T-helper 2 cell treated with Interferon-gamma antibody and Interleukin-4, amounts not matched to agents 5 μg/mL and 100 μg/mL, for 36 hours (primary cell): ENCODE data around the gene SLC6A13.

Experiments
- DNase-seq: peaks from one replicate; pipeline ENCODE4 v3.0.0; 2021; ENCODE audit warnings: low spot score
- H3K27ac Mint-ChIP-seq: one replicate; pipeline ENCODE4 v1.8.0; 2021; ENCODE audit warnings: mild to moderate bottlenecking, mixed read lengths
- H3K27me3 Mint-ChIP-seq: one replicate; pipeline ENCODE4 v1.8.0; 2021; ENCODE audit warnings: low read depth, mixed read lengths
- H3K36me3 Mint-ChIP-seq: one replicate; pipeline ENCODE4 v1.8.0; 2021; ENCODE audit warnings: low read depth, mixed read lengths
- H3K4me1 Mint-ChIP-seq: one replicate; pipeline ENCODE4 v1.8.0; 2021; ENCODE audit warnings: low read depth, mixed read lengths
- H3K4me3 Mint-ChIP-seq: one replicate; pipeline ENCODE4 v1.8.0; 2022; ENCODE audit warnings: mild to moderate bottlenecking, moderate library complexity, mixed read lengths
- H3K9me3 Mint-ChIP-seq: one replicate; pipeline ENCODE4 v1.8.0; 2021; ENCODE audit warnings: mixed read lengths

Gene SLC6A13

DNA sequence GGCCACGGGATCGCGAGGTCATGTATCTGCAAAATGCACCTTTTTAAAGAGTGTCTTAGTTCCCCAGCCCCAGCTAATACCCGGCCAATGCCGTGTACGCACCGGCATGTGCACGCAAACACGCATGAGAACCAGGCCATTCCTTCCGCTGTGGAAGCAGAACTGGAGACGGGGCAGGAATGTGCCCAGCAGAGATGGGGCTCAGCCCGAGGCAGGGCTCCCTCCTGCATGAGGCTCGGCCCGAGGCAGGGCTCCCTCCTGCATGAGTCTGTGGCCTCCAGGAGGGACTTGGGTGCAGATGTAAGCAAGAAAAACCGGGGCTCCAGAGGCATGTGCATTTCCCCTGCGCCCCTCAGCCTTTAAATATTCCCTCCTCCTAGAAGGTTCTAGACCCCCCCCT lies 86.9 kb downstream of the SLC6A13 start:
- Mint-ChIP-seq H3K4me1 (peaks cover 7% of the 10 kb centered on the region), H3K27me3 (no peaks in the 10 kb centered on the region), H3K27ac (no peak overlapping the region)

DNA sequence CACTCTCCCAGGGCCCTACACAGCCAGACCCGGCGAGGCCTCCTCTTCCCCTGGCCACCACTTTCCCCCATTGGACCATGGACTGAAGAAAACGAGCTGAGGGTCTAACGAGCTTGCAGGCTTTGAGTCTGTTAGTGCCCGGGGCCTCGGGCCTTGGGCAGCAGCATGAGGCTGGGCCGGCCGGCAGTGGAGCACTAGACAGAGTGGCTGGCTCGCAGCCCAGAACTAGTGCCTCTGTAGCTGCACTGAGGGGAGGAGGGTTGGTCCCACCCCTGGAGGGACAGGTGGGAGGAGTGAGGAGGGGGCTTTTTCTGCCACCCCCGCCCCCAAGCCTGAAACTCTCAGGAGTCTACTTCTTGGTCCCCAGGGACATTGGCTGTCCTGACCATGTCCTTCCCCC lies 87.4 kb downstream of the SLC6A13 start:
- peaks cover 4% of the 10 kb centered on the region for H3K4me1 Mint-ChIP-seq
- no peaks in the 10 kb centered on the region for H3K36me3 Mint-ChIP-seq
- no peak for DNase-seq
- no peaks in the 10 kb centered on the region for H3K9me3 Mint-ChIP-seq
- no peak overlapping the region for H3K4me3 Mint-ChIP-seq
- H3K27ac Mint-ChIP-seq: no peak overlapping the region
- no peaks in the 10 kb centered on the region for H3K27me3 Mint-ChIP-seq

More for the DNA sequence above, 86.9 kb downstream of the SLC6A13 start:
- Mint-ChIP-seq H3K9me3 (no peaks in the 10 kb centered on the region), H3K36me3 (no peaks in the 10 kb centered on the region), H3K4me3 (no peak overlapping the region)
- DNase-seq: no peak

GRCh38 chr12:174596-174995 lies 88.0 kb downstream of the SLC6A13 start:
- H3K36me3 Mint-ChIP-seq: no peaks in the 10 kb centered on the region
- H3K27ac Mint-ChIP-seq: no peak overlapping the region
- peaks cover under 1% of the 10 kb centered on the region for H3K27me3 Mint-ChIP-seq
- peaks cover 2% of the 10 kb centered on the region for H3K4me1 Mint-ChIP-seq
- DNase-seq: no peak
- no peaks in the 10 kb centered on the region for H3K9me3 Mint-ChIP-seq
- no peak overlapping the region for H3K4me3 Mint-ChIP-seq

DNA sequence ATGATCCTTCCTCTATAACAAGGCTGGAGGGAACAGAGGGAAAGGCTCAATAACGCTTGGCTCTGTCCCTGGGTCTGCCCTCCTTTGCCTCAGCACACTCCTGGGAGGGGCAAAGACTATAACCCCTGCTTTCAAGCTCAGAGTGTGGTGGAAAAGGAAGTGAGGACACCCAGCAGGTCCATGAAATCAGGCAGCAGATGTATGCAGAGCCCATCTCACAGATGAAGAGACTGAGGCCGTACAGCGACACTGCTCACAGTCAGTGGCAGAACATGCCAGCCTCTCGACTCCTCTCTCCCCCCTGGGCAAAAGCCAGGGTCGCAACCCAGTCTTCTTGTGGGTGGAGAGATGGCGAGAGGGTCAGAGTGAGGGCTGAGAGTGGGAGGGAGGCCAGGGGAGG lies 88.5 kb downstream of the SLC6A13 start:
- Mint-ChIP-seq H3K36me3 (no peaks in the 10 kb centered on the region), H3K4me1 (peaks cover 4% of the 10 kb centered on the region), H3K9me3 (no peaks in the 10 kb centered on the region), H3K27ac (no peak overlapping the region), H3K27me3 (peaks cover 3% of the 10 kb centered on the region), H3K4me3 (no peak overlapping the region)
- no peak for DNase-seq

GRCh38 chr12:172732-173161 lies 89.9 kb downstream of the SLC6A13 start:
- no peak for DNase-seq
- no peaks in the 10 kb centered on the region for H3K36me3 Mint-ChIP-seq
- H3K27me3 Mint-ChIP-seq: peaks cover 3% of the 10 kb centered on the region
- H3K4me1 Mint-ChIP-seq: peaks cover 9% of the 10 kb centered on the region
- H3K9me3 Mint-ChIP-seq: no peaks in the 10 kb centered on the region
- H3K4me3 Mint-ChIP-seq: no peak overlapping the region
- H3K27ac Mint-ChIP-seq: no peak overlapping the region

- no peak overlapping the region for H3K4me3 Mint-ChIP-seq
These were observed 90.6 kb downstream of the SLC6A13 start for GRCh38 chr12:171743-172676.

DNA sequence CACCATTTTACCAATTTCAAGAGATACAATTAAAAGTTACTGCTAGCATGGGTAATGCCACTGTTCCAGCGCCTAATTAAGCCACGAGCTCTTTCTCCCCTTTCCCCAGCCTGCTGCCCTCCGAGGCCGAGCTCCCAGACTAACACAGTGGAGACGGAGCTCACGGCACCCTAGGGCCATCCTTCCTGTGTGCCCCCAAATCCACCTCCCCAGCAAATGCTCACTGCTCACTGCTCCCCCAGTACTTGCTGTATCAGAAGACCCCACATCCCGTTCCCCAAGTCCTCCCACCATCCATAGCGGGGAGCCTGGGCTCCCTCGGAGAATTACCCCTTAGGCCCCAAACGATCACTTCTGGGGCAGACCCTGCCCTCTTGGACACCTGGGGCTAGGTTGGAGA lies 91.4 kb downstream of the SLC6A13 start:
- Mint-ChIP-seq H3K27me3 (peaks cover 7% of the 10 kb centered on the region), H3K4me3 (no peak overlapping the region), H3K4me1 (peaks cover 9% of the 10 kb centered on the region), H3K9me3 (no peaks in the 10 kb centered on the region), H3K36me3 (no peaks in the 10 kb centered on the region), H3K27ac (no peak overlapping the region)
- DNase-seq: no peak

More at GRCh38 chr12:171743-172676, 90.6 kb downstream of the SLC6A13 start:
- Mint-ChIP-seq H3K27me3 (peaks cover 7% of the 10 kb centered on the region), H3K4me1 (peaks cover 9% of the 10 kb centered on the region), H3K27ac (no peak overlapping the region), H3K9me3 (no peaks in the 10 kb centered on the region), H3K36me3 (no peaks in the 10 kb centered on the region)
- DNase-seq: no peak
